SHP77 (cell line): ENCODE results near the gene TBC1D22A.
"Not testable (repeated sequence)": the region's sequence is repeated elsewhere in the genome, so short reads cannot be mapped to it uniquely, and the experiment has no call there.

Experiments
- DNase-seq, 2 experiments: peaks; one replicate each; lab custom pipeline; 2025; lab: John Stamatoyannopoulos, UW

Gene TBC1D22A

DNA sequence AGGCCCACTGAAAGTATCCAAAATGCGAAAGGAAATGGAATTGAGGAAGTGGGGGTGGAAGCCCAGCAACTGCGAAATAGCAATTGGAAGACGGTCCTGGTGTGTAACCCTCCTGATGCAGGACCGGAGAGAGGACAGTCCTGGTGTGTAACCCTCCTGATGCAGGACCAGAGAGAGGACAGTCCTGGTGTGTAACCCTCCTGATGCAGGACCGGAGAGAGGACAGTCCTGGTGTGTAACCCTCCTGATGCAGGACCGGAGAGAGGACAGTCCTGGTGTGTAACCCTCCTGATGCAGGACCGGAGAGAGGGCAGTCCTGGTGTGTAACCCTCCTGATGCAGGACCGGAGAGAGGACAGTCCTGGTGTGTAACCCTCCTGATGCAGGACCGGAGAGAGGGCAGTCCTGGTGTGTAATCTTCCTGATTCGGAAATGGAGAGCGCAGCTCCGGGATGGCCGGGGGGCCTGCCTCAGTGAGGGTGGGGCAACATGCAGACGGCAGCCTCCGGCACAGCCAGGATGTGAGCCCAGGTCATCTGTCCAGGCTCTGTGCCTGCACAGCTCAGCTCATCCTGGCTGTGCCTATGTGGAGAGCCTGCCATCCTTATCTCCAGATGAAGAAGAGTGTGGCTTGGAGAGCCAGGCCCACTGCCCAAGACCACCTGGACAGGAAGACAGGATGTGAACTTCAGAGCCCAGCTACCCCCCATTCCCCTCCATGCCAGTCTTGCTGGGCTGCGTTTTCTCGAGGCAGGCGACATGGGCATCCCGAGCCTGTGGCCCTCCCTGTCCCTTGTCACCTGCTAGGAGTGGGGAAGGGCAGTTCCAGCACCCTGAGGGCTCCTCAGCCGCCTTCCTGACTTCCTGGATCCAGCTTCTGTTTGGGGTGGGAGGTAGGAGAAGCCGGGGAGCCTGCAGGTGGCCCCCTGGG, 408.3 kb downstream of the TBC1D22A start:
- not testable (repeated sequence) for DNase-seq

DNA sequence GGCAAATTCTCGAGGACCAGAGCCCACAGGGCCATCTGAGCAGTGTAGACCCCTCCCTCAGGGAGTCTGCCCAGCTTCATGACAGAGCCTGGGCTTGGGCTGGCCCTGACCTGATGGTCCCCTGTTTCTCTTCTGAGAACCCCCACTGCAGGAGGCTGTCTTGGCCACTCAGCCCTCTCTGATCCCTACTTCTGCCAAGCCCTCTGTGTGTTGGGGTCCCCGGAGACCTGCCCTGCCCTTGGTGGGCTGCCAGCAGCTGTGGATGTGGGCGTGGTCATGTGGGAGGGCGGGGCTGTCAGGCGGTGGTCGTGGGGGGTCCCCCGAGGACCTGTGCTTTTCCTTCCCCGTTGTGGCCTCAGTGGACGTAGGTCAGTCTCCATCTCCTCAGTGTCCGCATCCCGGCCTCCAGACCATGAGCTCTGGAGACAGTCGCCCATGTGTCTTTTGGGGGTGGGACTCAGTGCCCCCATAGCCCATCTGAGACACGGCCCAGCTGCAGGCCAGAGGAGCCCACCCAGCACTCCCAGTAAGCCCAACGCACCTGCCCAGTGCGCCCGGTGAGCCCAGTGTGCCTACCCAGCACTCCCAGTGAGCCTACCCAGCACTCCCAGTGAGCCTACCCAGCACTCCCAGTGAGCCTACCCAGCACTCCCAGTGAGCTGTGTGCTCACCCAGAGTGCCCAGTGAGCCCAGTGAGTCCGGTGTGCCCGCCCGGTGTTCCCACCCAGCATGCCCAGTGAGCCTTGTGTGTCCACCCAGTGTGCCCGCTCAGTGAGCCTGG, 409.2 kb downstream of the TBC1D22A start:
- no peak for DNase-seq

DNA sequence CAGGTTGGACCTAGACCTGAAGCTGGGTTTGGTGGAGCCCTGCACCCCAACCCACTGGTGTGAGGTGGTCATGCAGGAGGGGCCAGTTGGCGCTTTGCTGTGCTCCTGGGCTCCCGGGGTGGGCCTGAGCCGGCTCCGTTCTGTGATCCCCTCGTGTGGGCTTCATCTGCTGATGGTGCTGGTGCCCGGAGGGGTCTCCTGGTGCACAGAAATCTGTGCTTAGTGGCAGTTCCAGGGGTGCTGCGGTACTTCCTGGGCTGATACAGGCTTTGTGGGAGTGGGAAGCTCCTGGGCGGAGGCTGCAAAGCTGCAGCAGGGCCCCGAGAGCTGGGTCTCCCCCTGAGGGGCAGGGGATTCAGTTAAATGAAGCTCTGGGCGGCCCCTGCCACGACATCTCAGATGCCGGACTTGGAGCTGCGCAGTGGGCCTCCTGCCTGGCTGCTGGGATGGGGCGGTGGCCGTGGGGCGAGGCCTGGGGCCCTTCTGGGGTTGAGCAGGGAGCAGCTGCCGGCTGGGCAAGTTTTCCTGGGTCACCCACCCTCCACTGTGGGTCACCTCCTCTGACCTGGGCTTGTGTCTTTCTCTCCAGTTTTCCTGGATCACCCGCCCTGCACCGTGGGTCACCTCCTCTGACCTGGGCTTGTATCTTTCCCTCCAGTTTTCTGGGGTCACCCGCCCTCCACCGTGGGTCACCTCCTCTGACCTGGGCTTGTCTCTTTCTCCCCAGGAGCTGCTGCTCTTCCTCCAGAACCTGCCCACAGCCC, 410.5 kb downstream of the TBC1D22A start:
- DNase-seq = no peak

DNA sequence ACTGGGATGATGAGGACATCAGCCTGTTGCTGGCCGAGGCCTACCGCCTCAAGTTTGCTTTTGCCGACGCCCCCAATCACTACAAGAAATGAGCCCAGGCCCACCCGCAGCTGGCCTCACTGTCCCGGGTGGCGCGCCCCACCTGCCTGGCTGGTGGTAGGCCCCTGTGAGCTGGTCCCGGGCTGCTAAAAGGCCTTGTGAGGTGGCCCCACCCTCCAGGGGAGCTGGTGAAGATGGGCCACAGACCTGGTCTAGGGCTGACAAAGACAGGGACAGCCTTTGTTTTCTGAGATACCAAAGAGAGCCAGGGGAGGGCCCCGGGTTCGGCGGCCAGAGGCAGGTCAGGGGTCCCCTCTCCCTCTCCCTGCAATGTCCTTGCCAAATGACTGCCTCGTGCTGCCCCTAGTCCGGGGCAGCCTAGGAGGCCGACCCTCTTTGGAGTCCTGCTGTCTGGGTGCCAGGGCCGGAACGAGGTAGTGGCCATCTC, 411.1 kb downstream of the TBC1D22A start:
- DNase-seq = no peak

DNA sequence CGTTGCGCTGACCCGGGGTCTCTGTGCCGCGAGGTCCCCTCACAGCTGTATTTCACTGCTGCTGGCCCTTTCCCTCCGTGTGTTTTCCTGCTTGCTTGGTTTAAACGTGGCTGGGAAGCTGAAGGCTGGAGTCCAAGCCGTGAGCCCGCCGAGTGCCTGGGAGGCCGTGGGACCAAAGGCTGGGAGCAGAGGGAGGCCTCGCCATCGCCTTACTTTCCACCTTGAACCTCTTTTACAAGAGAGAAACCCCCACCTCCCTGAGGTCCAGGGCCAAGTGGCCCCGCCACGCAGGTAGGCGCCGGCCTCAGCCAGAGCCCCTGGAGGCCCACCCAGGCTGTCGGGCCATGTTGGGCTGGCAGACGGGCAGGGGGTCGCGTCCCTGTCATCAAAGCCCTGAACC, 411.6 kb downstream of the TBC1D22A start:
- DNase-seq = no peak

DNA sequence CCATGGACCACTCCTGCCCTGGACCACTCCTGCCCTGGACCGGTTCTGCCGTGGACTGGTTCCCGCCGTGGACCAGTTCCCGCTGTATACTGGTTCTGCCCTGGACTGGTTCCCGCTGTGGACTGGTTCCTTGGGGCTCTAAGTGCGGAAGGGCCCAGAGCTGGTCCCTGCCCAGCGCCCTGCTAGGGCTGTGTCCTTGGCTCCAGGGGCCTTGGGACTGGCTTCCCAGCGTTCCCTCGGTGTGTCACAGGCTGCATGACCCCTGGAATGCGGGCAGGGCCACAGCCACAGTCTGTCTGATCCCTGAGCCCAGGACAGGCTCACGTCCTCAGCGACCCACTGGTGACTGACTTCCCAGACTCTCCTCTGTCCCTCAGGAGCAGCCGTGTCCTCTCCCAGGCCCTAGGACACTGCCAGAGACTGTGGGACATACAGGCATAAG, 412.2 kb downstream of the TBC1D22A start:
- no peak for DNase-seq

DNA sequence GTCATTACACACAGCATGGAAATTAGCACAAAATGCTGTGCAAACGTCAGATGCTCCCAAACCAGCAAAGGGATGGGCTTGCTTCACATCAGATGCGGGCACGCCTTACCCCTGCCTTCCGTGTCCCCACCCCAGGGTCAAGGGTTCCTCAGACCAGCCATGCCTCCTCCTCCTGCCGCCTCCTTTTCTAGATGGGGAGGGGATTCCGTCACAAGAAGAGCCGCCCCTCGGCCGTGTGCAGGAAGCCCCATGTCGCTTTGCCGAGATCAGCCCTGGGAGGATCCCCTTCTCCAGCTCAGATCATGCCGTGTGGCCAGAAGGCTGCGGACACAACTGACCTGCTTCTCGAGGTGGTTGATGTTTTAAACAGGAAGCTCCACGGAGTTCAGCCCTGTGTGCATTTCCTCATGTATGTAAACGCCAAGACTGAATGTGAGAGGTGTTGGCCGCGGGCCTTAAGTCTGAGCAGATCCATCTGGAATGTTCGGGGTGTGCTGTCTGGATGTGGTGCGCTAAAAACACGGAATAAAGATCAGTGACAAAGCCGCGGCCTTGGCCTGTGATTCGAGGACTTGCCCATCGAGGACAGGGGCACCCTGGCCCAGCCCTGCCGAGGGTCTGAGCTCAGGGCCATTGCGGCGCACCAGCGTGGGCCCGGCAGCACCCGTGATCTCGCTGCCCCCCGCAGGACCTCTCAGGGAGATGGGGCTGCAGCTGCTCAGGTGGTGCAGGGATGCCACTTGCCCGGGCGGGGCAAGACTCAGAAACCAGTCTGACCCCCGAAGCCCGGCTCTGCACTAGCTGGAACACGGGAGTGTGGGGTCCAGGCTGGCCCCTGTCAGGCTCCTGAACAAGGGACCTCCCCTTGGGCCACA, 412.9 kb downstream of the TBC1D22A start:
- DNase-seq = no peak

DNA sequence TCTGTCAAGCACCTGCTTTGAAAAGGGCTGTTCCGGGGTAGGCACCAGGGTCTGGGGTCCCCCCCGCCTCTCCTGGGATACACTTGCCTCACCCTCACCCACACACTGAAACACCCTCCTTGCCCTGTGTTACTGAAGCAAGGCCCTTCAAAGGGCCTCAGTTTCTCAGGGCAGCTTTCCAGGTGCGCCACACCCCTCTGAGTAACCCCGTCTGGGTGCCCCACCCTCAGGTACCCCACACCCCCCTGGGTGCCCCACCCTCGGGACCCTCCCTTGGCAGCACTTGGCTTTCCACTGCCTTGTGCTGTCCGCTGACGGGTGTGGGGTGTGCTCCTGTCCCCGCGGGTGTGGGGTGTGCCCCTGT, 413.6 kb downstream of the TBC1D22A start:
- no peak for DNase-seq

DNA sequence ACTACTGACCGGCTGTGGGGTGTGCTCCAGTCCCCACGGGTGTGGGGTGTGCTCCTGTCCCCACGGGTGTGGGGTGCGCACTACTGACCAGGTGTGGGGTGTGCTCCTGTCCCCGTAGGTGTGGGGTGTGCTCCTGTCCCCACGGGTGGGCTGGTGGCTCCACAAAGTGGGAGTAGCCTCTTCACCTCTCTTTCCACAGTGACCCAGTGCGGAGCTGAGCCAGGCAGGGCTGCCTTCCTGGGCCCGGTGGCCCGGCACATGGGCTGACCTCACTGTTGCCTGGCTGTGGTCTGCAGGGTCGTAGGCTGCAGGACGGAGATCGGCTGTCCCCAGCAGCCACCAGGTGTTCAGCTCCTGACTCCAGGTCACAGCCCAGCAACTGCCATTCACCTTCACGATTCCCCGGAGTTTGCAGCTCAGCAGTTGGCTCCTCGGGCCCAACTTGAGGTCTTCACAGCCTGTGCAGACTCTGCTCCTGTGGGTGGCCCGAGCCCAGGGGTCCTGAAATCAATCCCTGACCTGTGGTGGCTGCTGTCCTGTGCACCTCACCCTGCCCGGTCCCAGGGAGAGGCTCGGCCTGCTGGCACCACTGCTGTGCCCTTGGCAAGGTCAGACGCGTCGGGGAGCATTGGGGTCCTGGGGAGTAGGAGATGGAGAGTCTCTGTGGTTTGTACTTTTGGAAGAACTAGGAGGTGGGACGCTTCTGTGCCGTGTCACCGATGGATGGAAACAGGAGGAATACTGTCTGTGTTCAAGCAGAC, 414.3 kb downstream of the TBC1D22A start:
- no peak for DNase-seq

DNA sequence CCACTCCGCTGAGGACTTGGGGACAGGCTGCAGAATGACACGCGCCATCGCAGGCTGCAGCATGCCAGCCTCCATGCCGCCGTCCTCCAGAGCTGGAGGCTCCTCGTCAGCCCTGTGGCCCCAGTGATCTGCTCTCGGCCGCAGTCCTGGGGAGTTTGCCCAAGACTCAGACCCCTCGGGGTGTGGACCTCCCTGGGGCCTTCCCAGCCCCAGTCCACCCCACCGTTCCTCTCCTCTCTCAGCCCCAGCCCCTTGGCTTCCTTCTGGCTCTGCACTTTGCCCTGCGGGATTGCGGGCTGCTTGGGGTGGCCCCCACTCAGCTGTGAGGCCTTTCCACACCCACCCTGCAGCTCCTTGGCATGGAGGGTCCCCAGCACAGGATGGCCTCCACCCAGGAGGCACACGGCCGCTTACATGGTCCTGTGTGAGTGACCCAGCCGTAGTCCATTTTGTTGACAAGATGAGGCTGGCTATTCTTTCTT, 414.9 kb downstream of the TBC1D22A start:
- no peak for DNase-seq

DNA sequence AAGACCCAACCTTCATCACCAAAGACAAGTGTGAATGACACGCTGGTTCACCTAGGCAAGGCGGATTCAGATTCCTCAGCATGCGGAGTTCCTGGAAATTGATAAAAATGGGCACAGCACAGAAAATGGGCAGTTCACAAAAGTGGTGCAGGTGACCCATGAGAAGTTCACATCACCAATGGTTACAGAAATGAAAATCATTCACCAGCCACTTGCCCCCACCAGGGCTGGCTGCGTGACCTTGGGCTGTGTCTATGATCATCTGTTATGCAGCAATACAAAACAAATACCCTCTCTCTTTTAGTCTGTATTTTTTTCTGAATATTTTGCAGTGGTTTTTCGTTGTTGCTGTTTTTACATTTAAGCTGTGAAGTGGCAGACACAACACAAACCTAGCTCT, 415.9 kb downstream of the TBC1D22A start:
- DNase-seq = no peak

DNA sequence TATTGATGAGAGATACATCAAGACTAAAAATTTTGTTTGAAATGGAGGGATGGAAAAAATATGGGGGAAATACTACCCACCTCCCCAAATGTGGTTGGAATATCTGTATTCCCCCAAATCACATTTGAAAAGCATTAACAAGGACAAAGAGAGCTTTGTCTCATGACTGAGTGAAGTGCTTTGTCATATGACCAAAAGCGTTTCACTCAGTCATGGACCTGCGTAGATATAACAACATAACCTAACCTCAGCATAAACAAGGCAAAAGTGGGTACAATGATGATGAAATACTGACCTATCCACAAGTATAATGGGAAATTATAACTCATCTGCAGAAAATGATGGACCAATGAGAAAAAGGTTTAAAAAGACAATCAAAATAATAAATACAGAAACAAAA, 418.3 kb downstream of the TBC1D22A start:
- no peak for DNase-seq

DNA sequence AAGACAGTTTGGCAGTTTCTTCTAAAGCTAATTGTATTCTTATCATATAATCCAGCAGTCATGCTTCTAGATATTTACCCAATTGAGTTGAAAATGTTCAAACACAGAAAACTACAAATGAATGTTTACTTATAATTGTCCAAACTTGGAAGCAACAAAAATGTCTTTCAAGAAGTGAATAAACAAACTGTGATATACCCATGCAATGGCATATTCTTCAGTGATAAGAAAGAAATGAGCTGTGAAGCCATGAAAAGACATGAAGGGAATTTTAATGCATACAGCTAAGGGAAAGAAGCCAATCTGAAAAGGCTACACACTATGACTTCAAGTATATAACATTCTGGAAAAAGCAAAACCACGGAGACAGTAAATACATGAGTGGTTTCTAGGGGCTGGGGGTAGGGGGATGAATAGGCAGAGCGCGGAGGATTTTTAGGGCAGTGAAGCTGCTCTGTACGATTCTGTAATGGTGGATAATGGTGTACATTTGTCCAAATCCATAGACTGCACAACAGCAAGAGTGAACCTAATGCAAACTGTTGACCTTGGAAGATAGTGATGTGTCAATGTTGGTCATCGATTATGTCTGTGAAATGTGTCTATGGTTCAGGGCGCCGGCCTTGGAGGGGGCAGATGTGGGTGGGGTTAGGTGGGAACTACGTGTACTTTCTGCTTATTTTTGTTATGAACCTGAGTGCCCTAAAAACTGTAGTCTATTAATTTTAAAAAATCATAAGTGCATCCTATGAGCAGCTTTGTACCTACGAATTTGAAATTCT, 424.9 kb downstream of the TBC1D22A start:
- no peak for DNase-seq

DNA sequence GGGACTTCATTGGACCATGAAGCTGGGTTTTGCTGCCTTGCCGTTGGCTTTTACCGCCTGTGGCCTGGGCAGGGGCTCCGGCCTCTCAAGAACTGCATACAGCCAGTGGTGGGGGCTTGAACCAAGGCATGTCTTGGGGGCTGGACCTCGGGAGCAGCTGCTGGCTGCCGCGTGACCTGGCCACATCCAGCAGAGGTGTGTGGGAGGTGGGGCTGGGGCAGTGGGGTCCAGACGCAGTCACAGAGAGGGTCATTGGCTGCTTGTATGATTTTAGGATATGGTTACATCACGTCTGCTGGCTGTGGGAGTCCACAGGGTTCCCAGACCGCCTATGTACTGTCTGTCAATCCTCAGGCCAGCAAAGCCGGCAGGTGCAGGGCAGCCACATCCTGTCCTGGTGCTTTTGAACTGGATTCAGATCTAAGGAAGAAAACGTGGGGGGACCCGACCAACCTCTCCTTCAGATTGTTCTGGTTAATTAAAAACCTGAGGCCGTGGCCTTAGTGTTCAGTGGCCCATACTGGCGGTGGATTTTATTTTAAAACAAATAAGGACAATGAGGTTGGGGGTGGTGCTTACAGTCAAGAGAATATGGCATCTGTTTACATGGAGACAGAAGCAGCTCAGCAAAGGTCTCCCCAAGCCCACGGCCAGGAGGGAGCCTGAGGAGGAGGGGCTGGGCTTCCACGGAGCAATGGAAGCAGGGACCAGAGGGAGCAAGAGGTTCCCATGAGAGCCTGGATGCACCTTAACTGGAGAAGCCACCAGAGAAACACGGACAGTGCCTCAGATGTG, 426.0 kb downstream of the TBC1D22A start:
- DNase-seq = peak; percentile 59 to 63

DNA sequence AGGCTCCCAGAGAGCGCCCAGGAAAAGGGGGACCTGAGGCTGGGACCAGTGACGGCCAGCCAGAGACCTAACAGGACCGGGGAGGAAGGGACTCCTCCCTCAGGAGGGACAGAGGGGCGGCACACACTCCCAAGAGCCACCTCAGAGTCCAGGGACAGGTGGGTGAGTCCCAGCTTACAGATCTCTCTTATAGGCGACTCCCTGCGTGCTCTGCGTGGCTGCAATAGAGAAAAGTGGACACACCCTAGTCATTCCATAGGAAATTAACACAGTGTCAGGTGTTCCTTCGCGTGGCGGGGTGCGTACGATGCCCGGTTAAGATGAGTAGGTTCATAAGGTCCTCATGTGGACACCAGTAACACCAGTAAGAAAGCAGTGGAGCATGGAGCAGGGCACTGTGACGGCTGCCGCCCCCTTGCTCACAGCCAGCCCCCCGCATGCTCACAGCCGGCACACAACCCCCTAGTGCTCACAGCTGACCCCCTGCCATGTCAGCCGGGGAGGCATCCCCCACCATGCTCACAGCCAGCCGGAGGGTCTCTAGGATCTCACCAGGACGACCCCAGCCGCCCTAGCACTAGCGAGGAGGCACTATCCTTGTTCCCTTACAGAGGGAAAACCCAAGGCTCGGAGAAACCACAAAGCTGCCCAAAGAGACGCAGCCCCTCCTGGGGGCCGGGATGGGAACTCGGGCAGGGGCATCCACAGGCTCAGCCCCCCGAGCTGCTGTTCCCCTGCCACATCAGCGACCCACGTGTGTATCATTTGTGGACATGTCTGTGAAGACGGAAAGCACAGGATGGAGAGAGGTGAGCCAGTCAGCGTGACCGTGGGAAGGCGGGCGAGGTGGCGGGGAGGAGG, 426.8 kb downstream of the TBC1D22A start:
- no peak for DNase-seq

DNA sequence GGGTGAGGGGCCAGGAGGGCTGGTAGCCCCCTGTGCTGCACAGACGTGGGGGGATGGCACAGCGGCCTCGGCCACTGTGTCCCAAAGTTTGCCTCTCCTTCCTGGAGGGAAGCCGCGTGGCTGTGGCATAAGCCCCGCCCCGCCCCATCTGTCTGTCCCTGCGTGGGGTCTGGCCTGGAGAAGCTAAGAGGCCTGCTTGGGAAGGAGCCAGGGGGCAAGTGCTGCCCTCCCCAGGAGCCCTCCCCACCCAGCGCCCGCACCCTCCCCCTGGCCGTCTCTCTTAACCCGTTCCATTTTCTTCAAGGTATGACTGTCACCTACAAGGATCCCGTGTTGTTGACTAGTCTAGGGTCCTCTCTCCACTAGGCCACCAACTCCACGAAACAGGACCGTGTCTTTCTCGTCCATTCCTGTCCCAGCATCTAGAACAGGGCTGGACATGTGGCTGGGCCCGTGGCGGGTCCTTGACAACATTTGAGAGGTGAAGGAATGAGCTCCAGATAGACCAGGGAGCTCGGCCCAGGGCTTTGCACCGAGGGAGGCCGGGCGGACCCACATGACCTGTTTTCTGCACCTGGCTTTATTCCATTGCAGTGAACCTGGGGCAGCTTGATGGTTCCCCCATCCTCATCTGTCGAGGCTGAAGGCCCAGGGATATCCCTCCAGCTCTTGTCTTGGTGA, 428.0 kb downstream of the TBC1D22A start:
- DNase-seq = no peak
